PC-3 (cell line): ENCODE measurements around the gene ANXA6. TPM values are rescaled to one million over a fixed set of nuclear protein-coding genes. Genes with fewer than 3 reads are reported as not detected.

ENCODE experiments used
- ATAC-seq: fragments of 200-7000 bp; cut with Tn5 transposase; 2 replicates; pipeline ENCODE4 v1.9.1; 2020; ENCODE audit warnings: mild to moderate bottlenecking, moderate library complexity
- BruUV-seq: library from RNA; stranded (reverse); fragments of 400-500 nt; replicated peaks from 2 replicates; lab custom pipeline; 2021; lab: Mats Ljungman, UMichigan
- CTCF ChIA-PET: fragments of 300-600 bp; sonication (Branson Sonifier 250); formaldehyde crosslinking; loops from one replicate; lab custom pipeline; 2022; ENCODE audit warnings: antibody characterized with exemption; lab: Charles Lee
- POLR2A ChIA-PET: fragments of 300-600 bp; sonication (Branson Sonifier 250); formaldehyde crosslinking; loops from one replicate; lab custom pipeline; 2022; ENCODE audit warnings: antibody characterized with exemption; ENCODE audit not compliant: unreplicated experiment; lab: Charles Lee
- DNase-seq: peaks from one replicate; pipeline ENCODE4 v3.0.0-alpha.2; 2015
- H2AFZ ChIP-seq: fragments of 300-600 bp; sonication (generic); 2 replicates; pipeline ENCODE4 v1.6.0; 2016; ENCODE audit warnings: antibody characterized with exemption, low read length
- H3F3A ChIP-seq: fragments of 300-600 bp; sonication (generic); one replicate; pipeline ENCODE4 v1.6.0; 2017; ENCODE audit warnings: antibody characterized with exemption, low read length, control low read depth, mild to moderate bottlenecking; ENCODE audit not compliant: unreplicated experiment
- H3K27ac ChIP-seq: fragments of 300-600 bp; sonication (generic); 2 replicates; pipeline ENCODE4 v1.5.1; 2016; ENCODE audit warnings: mild to moderate bottlenecking, low read length
- H3K27me3 ChIP-seq: fragments of 300-600 bp; sonication (generic); 2 replicates; pipeline ENCODE4 v1.6.1; 2016; ENCODE audit warnings: low read length, mixed read lengths
- H3K36me3 ChIP-seq: fragments of 300-600 bp; sonication (generic); 2 replicates; pipeline ENCODE4 v1.6.1; 2016; ENCODE audit warnings: low read depth, mixed run types, low read length, mixed read lengths
- H3K4me1 ChIP-seq: fragments of 300-600 bp; sonication (generic); 2 replicates; pipeline ENCODE4 v1.5.1; 2016; ENCODE audit warnings: low read length; ENCODE audit not compliant: insufficient read depth
- H3K4me2 ChIP-seq: fragments of 300-600 bp; sonication (generic); 2 replicates; pipeline ENCODE4 v1.6.0; 2016; ENCODE audit warnings: low read length
- H3K4me3 ChIP-seq: fragments of 300-600 bp; sonication (generic); 2 replicates; pipeline ENCODE4 v1.5.1; 2016; ENCODE audit warnings: mild to moderate bottlenecking, low read length, mixed read lengths
- H3K79me2 ChIP-seq: fragments of 300-600 bp; sonication (generic); 2 replicates; pipeline ENCODE4 v1.6.1; 2017; ENCODE audit warnings: low read length, mixed read lengths
- H3K9ac ChIP-seq: fragments of 300-600 bp; sonication (generic); 2 replicates; pipeline ENCODE4 v1.6.0; 2016; ENCODE audit warnings: mild to moderate bottlenecking, low read length
- H3K9me2 ChIP-seq: fragments of 300-600 bp; sonication (generic); replicated peaks from 2 replicates; pipeline ENCODE4 v1.6.1; 2016; ENCODE audit warnings: mixed run types, low read length, mixed read lengths
- H3K9me3 ChIP-seq: fragments of 300-600 bp; sonication (generic); 2 replicates; pipeline ENCODE4 v1.6.1; 2016; ENCODE audit warnings: low read length, mixed read lengths
- H4K20me1 ChIP-seq: fragments of 300-600 bp; sonication (generic); 2 replicates; pipeline ENCODE4 v1.6.1; 2016; ENCODE audit warnings: low read length, mixed read lengths
- EZH2 ChIP-seq: fragments of 300-600 bp; sonication (generic); IDR thresholded peaks from one replicate; pipeline ENCODE4 v1.6.1; 2017; ENCODE audit warnings: antibody characterized with exemption, mild to moderate bottlenecking, low read length; ENCODE audit not compliant: unreplicated experiment
- EZH2phosphoT487 ChIP-seq: fragments of 300-600 bp; sonication (generic); IDR thresholded peaks from 2 replicates; pipeline ENCODE4 v1.6.1; 2018; ENCODE audit warnings: mild to moderate bottlenecking, antibody characterized with exemption, low read length, borderline replicate concordance
- intact Hi-C: fragments of 100-400 bp; cut with micrococcal nuclease; formaldehyde crosslinking; loops from 2 replicates; pipeline ENCODE4 v1.9.0; 2023
- total RNA-seq: library from RNA; depleted of rRNA; stranded (reverse); fragments of >200 nt; gene quantifications from 2 replicates; pipeline ENCODE4 v1.2.3, GENCODE V29; 2014
- TF ChIP-seq, protein P1 (sequence below): fragments of 300-600 bp; sonication (generic); conservative IDR thresholded peaks from 2 replicates; pipeline ENCODE4 v1.5.1; 2017; ENCODE audit warnings: antibody characterized with exemption, low read depth, mild to moderate bottlenecking, low read length

ANXA6 gene
- total RNA-seq, 1 experiment from 2014 or later, result 122 TPM

DNA sequence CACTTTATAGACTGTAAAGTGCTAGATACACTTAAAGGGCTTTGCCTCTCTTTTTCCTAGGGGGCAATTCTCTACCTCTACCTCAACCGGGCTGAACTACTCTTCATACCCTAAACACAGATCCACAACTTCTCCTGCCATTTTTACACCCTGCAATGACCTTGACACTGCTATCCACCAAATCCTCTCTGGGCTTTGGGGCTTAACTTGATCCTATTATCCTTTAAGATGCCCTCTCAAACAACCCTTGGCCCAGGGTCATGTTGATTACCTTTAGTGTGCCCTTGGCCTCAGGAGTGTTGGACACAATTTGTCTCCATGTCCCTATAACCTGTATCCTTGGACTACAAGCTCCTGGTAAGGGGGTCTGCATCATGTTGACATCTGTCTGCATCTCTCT is 19.5 kb downstream of the ANXA6 start:
- Histone ChIP-seq H4K20me1 (no peaks in the 10 kb centered on the region), H3K36me3 (peaks cover 22% of the 10 kb centered on the region), H3K4me3 (no peak overlapping the region), H3K27ac (no peak overlapping the region), H3K9ac (no peak overlapping the region), H3F3A (no peaks in the 10 kb centered on the region), H3K4me1 (no peaks in the 10 kb centered on the region), H3K79me2 (no peaks in the 10 kb centered on the region), H2AFZ (no peak overlapping the region), H3K9me2 (no peaks in the 10 kb centered on the region), H3K27me3 (no peaks in the 10 kb centered on the region), H3K4me2 (no peak overlapping the region), H3K9me3 (no peaks in the 10 kb centered on the region)
- TF ChIP-seq EZH2 (no peak), EZH2phosphoT487 (no peak)
- TF ChIP-seq, protein P1, sequence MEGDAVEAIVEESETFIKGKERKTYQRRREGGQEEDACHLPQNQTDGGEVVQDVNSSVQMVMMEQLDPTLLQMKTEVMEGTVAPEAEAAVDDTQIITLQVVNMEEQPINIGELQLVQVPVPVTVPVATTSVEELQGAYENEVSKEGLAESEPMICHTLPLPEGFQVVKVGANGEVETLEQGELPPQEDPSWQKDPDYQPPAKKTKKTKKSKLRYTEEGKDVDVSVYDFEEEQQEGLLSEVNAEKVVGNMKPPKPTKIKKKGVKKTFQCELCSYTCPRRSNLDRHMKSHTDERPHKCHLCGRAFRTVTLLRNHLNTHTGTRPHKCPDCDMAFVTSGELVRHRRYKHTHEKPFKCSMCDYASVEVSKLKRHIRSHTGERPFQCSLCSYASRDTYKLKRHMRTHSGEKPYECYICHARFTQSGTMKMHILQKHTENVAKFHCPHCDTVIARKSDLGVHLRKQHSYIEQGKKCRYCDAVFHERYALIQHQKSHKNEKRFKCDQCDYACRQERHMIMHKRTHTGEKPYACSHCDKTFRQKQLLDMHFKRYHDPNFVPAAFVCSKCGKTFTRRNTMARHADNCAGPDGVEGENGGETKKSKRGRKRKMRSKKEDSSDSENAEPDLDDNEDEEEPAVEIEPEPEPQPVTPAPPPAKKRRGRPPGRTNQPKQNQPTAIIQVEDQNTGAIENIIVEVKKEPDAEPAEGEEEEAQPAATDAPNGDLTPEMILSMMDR, result no peak
- POLR2A ChIA-PET, result no interaction called here
- ATAC-seq (no peak), DNase-seq (no peak)
- intact Hi-C loops, result no loop called here
- CTCF ChIA-PET, result no interaction called here
- BruUV-seq, result no TSS peak

DNA sequence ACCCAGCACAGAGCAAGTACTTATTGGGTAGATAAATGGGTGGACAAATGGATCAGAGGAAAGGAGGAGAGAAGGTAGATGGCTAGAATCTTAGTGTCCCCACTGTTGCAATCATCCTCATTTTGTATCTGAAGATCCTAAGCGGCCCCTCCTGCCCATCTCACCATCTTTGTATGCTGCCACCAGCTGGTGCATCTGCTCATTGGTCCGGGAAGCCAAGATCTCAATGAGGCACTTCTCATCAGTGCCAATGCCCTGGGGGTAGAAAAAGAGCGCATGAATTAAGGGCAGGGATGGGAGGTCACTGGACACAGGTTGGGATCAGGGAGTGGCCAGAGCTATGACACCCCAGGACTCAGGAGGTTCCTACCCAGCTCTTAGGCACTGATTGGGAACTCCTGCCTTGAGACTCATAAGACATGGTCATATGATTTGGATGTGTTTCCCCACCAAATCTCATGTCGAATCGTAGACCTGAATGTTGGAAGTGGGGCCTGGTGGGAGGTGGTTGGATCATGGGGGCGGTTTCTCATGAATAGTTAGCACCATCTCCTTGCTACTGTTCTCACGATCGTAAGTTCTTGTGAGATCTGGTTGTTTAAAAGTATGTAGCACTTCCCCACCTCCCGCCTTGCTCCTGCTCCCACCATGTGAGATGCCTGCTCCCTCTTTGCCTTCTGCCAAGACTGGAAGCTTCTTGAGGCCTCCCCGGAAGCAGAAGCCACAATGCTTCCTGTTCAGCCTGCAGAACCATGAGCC is 20.3 kb downstream of the ANXA6 start:
- no peak overlapping the region for H3K27ac ChIP-seq
- POLR2A ChIA-PET, result no interaction called here
- BruUV-seq, result no TSS peak
- no peaks in the 10 kb centered on the region for H3K4me1 ChIP-seq
- no peak for ATAC-seq
- H3K36me3 ChIP-seq, result peaks cover 27% of the 10 kb centered on the region
- no peaks in the 10 kb centered on the region for H3K79me2 ChIP-seq
- no peaks in the 10 kb centered on the region for H3K9me3 ChIP-seq
- H2AFZ ChIP-seq, result no peak overlapping the region
- no peaks in the 10 kb centered on the region for H3F3A ChIP-seq
- H3K4me2 ChIP-seq, result no peak overlapping the region
- CTCF ChIA-PET, result no interaction called here
- TF ChIP-seq EZH2phosphoT487 (no peak), EZH2 (no peak)
- TF ChIP-seq, protein P1, result no peak
- H3K27me3 ChIP-seq, result no peaks in the 10 kb centered on the region
- H4K20me1 ChIP-seq, result no peaks in the 10 kb centered on the region
- no peak overlapping the region for H3K9ac ChIP-seq
- no peaks in the 10 kb centered on the region for H3K9me2 ChIP-seq
- intact Hi-C loops, result no loop called here
- DNase-seq, result no peak
- H3K4me3 ChIP-seq, result no peak overlapping the region

DNA sequence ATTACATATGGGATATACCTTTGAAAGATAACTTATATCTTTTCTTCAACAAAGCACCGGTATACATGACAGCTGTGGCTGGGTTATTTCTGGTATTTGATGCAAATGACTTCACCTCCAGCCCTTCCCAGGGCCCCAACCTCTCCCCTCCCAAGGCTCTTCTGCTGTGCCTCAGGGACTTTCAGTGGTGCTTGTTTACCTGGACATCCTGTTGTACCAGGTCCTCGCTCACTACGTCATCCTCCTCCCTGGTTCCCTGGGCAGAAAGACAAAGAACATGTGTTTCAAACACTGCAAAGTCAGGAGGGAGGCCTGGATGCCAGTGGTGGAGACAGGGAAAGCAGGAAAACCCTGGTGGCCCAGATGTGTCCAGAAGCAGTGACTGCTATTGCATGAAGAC is 23.4 kb downstream of the ANXA6 start:
- intact Hi-C loops, result no loop called here

More for the DNA sequence above, 23.4 kb downstream of the ANXA6 start:
- BruUV-seq, result no TSS peak
- H2AFZ ChIP-seq, result no peak overlapping the region
- H3K9me3 ChIP-seq, result no peaks in the 10 kb centered on the region
- POLR2A ChIA-PET, result no interaction called here
- ATAC-seq (no peak), DNase-seq (no peak)
- no peaks in the 10 kb centered on the region for H3F3A ChIP-seq
- H3K4me2 ChIP-seq, result no peak overlapping the region
- CTCF ChIA-PET, result no interaction called here
- no peak overlapping the region for H3K27ac ChIP-seq
- H3K36me3 ChIP-seq, result peaks cover 32% of the 10 kb centered on the region
- H4K20me1 ChIP-seq, result no peaks in the 10 kb centered on the region
- no peaks in the 10 kb centered on the region for H3K27me3 ChIP-seq
- H3K79me2 ChIP-seq, result no peaks in the 10 kb centered on the region
- H3K9ac ChIP-seq, result no peak overlapping the region
- no peaks in the 10 kb centered on the region for H3K4me1 ChIP-seq
- H3K4me3 ChIP-seq, result no peak overlapping the region
- H3K9me2 ChIP-seq, result no peaks in the 10 kb centered on the region
- TF ChIP-seq EZH2phosphoT487 (no peak), EZH2 (no peak)
- TF ChIP-seq, protein P1, result no peak
